Middle frontal gyrus (tissue), 1 donor: Measurements from ENCODE around the gene CLCN6.
A peak's percentile ranks its signal among the peaks of the same experiment; 100 is the strongest.

ENCODE experiments used
- DNase-seq: peaks from one replicate; pipeline ENCODE4 v3.0.0-alpha.2; 2015; ENCODE audit warnings: low spot score; ENCODE audit errors: extremely low spot score

CLCN6 gene, protein sequence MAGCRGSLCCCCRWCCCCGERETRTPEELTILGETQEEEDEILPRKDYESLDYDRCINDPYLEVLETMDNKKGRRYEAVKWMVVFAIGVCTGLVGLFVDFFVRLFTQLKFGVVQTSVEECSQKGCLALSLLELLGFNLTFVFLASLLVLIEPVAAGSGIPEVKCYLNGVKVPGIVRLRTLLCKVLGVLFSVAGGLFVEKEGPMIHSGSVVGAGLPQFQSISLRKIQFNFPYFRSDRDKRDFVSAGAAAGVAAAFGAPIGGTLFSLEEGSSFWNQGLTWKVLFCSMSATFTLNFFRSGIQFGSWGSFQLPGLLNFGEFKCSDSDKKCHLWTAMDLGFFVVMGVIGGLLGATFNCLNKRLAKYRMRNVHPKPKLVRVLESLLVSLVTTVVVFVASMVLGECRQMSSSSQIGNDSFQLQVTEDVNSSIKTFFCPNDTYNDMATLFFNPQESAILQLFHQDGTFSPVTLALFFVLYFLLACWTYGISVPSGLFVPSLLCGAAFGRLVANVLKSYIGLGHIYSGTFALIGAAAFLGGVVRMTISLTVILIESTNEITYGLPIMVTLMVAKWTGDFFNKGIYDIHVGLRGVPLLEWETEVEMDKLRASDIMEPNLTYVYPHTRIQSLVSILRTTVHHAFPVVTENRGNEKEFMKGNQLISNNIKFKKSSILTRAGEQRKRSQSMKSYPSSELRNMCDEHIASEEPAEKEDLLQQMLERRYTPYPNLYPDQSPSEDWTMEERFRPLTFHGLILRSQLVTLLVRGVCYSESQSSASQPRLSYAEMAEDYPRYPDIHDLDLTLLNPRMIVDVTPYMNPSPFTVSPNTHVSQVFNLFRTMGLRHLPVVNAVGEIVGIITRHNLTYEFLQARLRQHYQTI

DNA sequence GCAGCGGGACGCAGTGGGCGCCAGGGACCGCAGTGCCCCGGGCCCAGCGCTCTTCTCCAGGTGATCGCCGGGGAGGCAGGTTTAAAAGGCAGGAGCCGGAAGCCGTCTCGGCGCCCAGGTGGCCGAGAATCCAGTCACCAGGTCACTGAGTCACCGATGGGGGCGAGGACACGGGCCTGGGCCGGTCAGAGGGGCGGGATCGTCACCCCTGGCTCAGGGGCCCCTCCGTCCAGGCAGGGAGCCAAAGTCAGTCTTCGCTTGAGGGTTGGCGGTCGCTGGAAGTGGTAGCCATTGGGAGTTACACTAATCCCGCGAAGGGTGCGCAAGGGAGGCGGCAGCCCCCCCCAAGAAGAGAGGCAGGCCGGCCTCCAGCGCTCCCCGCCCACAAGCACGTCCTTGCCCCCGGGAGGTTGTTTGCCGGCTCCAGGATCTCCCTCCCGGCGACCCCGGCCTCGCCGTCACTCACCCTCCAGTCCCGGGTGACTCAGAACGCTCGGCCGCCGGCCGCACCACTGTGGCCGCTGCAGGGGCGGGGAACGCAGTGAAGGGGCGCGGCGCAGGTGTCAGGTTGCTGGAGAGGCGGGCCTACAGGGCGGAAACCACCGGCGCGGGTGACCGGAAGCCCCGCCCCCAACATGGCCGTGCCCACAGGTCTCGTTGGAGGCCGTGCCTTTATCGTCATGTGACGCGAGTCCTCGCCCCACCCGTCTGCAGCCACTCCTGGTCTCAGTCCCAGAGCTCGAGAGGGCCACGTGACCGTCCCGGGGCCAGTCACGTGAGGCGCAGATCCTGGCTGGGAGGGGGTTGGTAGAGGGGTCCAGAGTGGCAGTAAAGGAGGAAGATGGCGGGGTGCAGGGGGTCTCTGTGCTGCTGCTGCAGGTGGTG lies at the start of gene CLCN6, which contains the start of gene MTHFR:
Gene CLCN6 (plus strand): TSS at position 770 of the 885 bp plus-strand sequence. CDS start 72 bp downstream, at position 842.
Gene MTHFR (minus strand): TSS at position 543 of the 885 bp plus-strand sequence. CDS start 2,848 bp downstream, outside the sequence.
- DNase-seq = peak; percentile 94

DNA sequence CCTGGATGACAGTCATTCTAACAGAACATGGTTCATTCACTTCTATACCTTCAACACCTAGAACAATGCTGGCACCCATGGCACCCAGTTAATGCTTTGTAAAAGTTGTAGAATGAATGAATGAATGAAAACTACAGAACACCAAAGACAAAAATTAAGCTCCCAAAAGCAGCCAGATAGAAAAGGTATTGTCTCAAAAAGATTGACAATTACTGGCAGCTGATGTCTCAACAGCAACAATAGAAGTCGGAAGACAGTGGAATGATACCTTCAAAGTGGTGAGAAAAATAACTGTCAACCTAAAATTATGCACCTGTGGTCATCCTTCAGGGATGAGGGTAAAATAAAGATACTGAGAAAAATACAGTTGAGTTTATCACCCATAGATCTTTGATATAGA lies 48.9 kb upstream of the CLCN6 start:
- DNase-seq = no peak

DNA sequence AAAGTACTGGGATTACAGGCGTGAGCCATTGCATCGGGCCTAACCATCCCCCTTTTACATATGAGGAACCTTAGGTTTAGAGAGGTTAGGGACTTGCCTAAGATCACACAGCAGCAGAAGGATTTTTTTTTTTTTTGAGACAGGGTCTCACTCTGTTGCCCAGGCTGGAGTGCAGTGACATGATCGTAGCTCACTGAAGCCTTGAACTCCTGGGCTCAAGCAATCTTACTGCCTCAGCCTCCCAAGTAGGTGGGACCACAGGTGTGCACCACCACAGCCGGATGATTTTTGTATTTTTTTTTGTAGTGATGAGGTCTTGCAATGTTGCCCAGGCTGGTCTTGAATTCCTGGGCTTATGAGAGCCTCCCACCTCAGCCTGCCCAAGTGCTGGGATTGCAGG lies 46.2 kb upstream of the CLCN6 start:
- no peak for DNase-seq

DNA sequence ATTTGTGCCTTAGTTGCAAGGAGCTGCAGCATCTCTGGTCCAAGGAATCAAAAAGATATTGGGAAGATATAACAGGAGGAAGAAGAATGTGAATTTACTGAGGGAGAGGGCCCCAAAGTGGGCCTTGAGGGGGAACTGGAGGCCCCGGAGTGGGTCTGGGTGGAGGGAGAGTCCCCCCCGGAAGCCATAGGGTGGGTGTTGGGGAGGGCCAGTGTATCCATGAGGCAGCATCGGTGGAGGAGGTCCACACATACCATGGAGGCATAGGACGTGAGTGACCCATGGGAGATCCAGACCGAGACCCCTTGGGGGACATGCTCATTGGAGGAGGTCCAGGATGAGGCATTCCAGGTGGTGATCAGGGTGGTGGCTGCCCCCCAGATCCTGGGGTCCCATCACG lies 44.7 kb upstream of the CLCN6 start:
- no peak for DNase-seq

DNA sequence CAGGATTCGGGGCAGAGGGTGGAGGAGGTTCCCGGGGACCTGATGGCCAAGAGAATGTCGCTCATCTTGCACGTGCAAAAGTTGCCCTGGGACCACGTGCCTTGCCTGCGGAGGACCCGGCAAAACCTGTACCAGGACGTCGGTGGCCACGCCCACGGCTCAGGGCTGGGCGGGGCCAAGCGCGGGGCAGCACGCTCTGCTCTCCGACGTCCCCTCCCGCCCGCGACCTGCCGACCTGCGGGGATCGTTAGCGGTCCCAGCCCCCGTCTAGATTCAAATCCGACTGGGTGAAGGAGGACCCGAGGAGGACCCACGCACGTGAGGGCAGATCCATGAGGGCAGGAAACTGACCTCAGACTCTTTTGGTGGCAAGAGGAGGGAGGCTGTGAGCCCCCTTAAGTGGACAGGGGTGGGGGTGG lies 44.0 kb upstream of the CLCN6 start, which contains the start of gene C1orf167:
Gene C1orf167 (plus strand): TSS at position 206 of the 419 bp plus-strand sequence. CDS start 2,208 bp downstream, outside the sequence.
- DNase-seq = no peak

DNA sequence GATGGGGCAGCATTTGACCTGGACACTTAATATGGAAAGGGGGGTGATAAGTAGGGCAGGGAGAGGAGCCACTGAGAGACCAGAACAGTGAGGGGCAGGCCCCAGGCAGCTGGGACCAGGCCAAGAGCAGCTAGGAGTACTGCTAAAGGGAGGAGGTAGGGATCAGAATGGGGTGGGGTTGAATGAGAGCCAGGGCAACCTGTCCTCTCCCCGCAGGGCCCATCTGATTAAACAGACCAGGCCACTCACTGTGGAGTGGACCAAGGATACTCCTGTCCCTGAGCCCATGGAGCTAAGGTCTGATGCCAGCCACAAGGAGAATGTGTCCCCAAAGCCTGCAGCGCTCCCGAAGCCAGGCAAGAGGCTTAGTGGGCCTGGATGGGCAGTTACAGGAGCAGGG lies 41.9 kb upstream of the CLCN6 start:
- DNase-seq = no peak

DNA sequence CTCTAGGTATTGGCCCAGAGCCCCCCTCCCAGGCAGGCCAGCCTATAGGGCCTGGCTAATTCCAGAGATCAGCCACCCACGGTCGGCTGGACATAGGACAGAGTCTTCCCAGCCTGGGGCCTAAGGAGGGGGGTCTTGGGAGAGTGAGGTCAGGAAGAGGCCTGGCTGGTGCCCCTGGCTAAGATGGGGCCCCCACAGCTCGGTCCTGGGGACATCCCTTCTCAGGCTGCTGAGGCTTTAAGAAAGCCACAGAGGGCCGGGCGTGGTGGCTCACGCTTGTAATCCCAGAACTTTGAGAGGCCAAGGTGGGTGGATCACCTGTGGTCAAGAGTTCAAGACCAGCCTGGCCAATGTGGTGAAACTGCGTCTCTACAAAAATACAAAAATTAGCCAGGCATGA lies 41.5 kb upstream of the CLCN6 start:
- no peak for DNase-seq

DNA sequence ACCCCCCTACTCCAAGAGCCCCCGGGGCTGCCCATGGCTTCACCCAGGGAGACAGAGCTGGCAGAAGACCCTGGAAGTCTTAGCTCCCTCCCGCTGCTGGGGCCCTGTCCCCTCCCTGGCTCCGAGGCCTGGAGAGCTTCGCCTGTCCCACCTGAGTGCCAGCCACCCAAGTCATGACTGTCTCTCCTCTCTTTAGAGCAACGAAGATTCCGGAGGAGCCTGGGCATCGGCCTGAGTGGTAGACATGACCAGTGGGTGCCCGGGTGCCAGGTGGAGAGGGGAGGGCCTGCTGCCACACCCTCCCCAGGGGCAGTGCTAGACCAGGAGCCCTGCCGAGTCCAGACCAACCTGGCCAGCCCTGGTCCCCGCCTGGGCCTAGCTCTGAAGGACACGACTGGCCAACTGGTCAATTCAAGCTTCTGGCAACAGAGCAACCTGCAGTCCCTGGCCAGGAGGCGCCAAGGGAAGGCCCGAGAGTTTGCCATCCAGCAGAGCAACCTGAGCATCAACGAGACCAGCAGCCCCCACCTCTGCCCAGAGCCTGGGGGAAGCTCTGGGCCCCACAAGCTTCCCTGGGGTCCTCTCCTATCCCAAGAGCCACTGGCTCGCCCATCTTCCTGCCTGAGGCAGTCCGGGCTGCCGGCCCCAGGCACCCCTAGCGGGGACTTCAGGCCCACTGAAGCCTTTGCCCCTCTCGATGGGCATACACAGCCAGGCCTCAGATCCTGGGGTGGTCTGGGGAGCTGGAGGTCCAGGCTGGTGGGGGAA lies 40.1 kb upstream of the CLCN6 start:
- DNase-seq = no peak

DNA sequence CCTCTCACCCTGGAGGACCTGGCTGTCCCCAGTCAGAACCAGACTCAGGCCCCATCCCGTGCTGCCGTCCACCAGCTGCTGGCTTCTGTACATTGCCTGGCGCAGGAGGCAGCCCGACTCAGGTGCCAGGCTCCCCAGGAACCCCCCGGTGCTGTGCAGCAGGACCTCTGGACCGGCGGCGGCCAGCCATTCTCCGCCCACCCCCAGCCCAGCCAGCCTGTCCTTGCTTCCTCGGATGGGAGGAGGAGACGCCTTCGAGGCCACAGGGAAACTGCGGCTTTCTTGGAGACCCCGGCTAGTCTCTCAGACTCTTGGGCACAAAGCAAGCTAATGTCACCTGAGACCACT lies 39.6 kb upstream of the CLCN6 start:
- DNase-seq = no peak

DNA sequence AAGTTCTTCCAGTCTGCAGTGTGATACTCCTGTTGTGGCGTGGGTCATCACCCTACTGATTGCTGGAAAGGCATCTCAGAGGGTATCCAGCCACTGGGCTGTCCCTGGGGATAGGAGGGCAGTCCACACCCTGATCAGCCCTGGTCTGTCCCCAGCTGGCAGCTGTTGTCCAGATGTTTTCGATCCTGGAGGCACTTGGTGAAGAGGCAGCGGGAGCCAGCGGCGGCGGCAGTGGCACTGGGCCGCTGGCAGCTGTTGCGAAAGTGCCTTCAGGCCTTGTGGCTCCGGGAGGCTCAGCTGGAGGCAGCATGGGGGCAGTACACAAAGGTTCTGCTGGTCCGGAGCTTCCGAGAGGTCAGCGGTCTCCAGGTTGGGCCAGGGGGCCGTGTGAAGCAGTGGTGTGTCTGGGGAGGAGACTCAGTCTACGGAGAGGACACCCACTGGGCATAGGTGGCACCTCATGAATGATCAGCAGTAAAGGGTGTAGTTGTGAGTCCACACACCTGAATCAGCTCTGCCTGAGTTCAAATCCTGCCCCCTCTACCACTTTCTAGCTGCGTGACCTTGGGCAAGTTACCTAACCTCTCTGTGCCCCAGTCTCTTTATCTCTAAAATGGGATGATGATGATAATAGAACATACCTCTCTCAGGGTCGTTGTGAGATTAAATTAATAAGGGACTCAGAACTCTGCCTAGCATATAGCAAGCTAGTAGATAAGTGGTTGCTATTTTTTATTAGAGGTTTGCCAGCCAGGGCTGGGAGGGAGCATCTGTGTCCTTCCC lies 37.9 kb upstream of the CLCN6 start:
- no peak for DNase-seq

DNA sequence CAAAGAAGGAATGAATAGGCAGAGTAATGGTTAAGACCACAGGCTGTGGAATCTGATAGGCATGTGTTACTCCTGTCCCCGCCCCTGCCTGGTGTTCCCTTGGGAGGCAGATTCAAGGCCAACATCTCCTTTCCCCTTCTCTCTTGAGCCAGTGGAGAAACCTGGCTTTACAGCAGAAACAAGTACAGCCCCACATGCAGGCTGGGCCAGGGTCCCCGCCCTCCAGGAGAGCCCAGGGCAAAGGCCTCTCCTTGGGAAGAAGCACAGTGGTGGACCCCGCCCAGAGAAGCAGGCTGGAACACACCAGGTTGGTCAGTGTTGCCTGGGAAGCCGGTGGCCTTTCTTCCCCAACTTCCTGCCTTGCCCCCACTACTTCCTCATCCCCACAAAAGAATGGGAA lies 37.2 kb upstream of the CLCN6 start:
- no peak for DNase-seq

DNA sequence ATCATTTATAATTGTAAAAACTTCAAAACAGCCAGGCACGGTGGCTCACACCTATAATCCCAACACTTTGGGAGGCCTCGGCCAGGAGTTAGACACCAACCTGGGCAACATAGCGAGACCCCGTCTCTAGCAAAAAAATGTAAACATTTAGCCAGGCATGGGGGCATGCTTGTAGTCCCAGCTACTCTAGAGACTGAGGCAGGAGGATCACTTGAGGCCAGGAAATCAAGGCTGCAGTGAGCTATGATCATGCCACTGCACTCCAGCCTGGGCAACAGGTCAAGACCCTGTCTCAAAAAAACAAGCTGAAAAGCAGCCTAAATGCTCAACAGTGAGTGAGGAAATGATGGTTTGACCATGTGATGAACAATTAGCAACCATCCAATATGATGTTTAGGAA lies 36.7 kb upstream of the CLCN6 start:
- no peak for DNase-seq

DNA sequence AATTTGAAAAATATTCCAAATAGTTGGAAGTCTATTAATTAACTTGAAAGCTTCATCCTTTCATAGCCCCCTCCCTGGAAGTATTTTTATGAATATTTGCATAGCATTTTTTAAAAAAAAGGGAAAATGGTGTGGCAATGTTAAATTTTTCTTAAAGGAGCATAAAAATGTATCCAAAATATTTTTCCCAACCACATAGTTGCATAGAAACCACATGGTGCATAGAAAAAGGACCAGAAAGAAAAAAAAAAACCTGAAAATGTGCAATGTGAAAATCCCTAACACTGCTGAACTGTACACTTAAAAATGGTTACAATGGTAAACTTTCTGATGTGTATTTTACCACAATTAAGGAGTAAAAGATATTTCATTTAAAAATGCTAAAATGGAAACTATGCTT lies 36.0 kb upstream of the CLCN6 start:
- DNase-seq = no peak

DNA sequence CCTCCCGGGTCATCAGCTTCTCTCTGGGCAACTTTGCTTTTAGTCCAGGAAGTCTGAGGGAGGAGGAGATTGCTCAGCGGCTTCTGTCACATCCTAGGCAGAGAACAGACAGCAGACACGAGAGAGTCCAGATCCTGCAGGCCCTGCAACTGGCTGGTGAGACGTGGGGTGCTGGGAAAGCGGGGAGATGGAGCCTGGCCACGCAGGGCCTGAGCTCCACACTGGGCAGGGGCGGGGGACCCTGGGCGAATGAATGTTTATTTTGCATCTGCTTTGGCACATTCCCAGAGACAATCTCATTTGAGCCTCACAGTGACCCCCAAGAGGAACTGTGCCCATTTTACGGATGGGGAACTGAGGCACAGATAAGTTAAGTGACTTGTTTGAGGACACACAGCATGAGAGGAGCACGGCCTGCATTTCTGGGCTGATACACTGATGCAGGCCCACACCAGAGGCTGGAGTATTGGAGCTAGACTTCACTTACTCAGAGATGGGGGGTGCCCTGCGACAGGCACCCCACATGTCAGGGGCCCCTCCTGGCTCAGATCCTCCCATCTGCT lies 34.4 kb upstream of the CLCN6 start:
- no peak for DNase-seq

DNA sequence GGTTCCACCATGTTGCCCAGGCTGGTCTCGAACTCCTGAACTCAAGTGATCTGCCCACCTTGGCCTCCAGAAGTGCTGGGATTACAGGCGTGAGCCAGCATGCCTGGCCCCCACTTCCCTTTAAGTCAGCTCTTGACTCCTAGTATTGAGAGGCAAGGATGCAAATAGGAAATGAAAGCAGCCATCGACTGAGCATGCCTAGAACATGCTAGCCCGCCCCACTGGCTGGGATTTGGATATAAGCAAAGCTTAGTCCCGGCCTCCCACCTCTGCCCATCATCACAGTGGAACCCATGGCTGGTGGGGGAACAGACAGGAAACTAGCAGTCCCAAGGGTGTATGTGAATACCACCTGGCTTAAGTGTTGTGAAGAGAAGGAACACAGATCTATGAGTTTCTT lies 33.5 kb upstream of the CLCN6 start:
- DNase-seq = no peak

DNA sequence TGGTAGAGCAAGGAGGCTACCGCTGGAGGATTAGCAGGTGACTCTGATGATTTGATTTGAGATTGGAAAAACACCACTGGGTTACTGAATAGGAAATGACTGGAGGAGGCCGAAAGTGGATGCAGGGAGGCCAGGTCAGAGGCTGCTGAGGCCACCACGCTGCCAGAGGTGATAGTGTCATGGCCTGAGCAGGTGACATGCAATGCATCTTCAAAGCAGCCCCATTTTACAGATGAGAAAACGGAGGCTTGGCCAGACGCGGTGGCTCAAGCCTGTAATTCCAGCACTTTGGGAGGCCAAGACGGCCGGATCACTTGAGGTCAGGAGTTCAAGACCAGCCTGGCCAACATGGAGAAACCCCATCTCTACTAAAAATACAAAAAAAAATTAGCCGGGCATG lies 31.2 kb upstream of the CLCN6 start:
- DNase-seq = no peak

DNA sequence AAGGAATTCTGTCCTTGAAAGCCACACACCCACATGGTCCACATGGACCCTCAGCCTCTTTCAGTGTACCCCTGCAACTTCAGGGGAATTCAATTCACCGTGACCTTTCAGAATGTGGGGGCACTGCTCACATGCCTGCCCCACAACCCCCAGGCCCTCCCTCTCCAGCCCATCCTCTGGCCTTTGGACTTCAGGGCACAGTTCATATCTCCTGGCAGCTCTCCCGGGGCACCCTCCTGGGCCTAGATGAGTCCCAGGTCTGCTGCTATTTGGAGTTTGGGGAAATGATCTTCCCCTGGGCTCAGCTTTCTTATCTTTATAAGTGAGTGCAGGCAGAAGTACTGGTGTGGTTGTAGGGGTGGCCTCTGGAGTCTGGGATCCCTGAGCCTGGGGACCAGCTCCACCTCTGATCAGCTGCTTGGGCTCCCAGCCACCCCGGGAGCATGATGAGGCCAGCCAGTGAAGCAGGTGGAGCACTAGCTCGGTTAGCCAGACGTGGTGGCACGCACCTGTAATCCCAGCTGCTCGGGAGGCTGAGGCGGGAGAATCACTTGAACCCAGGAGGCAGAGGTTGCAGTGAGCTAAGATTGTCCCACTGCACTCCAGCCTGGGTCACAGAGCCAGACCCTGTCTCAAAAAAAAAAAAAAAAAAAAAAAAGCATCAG lies 28.2 kb upstream of the CLCN6 start:
- no peak for DNase-seq

DNA sequence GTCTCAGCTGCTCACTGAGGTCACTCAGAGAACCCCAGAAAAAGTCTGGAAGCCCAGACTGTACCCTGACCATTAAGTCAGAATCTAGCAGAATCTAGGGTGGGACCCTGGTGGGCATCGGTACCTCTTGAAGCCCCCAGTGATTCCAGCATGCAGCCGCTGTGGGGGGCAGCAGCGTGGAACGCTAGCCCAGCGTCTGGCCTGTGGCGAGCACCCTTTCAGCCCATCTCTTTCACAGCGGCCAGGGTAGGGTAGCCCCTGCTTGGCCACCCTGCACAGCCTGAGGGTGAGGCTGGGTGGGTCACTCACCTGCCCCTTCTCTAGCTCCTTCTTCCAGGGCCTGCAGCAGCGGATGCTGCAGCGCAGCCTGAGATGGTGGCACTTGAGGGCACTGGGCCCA lies 27.7 kb upstream of the CLCN6 start:
- no peak for DNase-seq
